Measurements from ENCODE around the gene MAGEA1. TPM values are rescaled to one million over a fixed set of nuclear protein-coding genes. Genes with fewer than 3 reads are reported as not detected.

The MAGEA1 gene
- total and polyA plus RNA-seq, 4 donors: not detected

- H3K36me3 ChIP-seq (ENCODE audit: control insufficient read depth in 4 of 4, insufficient read depth in 3 of 4, low read depth in 1 of 4, low read length in 3 of 4): no peaks in the 10 kb centered on the region
- H3K27me3 ChIP-seq (ENCODE audit: control insufficient read depth in 4 of 4, insufficient read depth in 4 of 4, low read length in 3 of 4): no peaks in the 10 kb centered on the region
- H3K9me3 ChIP-seq (ENCODE audit: control insufficient read depth in 4 of 4, low read length in 3 of 4): no peaks in the 10 kb centered on the region
- no peak overlapping the region for H3K9ac ChIP-seq (ENCODE audit: low read depth in 1 of 2, low read length in 2 of 2)
- 23% methylated on average over 16 of the region's 16 CpGs for WGBS
- DNase-seq (ENCODE audit: low spot score): no peak
- no peak for TF ChIP-seq FOXA2 (IDR thresholded peaks at IDR 0.05)
- TF ChIP-seq FOXA1 (IDR thresholded peaks at IDR 0.05): no peak
- TF ChIP-seq RAD21 (IDR thresholded peaks at IDR 0.05): no peak
- TF ChIP-seq YY1 (IDR thresholded peaks at IDR 0.05): no peak
- TF ChIP-seq, protein P1, sequence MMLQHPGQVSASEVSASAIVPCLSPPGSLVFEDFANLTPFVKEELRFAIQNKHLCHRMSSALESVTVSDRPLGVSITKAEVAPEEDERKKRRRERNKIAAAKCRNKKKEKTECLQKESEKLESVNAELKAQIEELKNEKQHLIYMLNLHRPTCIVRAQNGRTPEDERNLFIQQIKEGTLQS (IDR thresholded peaks at IDR 0.05): no peak
- no peak overlapping the region for H3K4me3 ChIP-seq (ENCODE audit: low read depth in 1 of 3, low read length in 3 of 3)
- H3K27ac ChIP-seq (ENCODE audit: low read depth in 1 of 2, low read length in 2 of 2): no peak overlapping the region
- H3K4me1 ChIP-seq (ENCODE audit: control insufficient read depth in 4 of 4, insufficient read depth in 4 of 4, low read length in 3 of 4): no peaks in the 10 kb centered on the region
Measured at GRCh38 chrX:153226344-153227185, 47.5 kb downstream of the MAGEA1 start.

Other genes starting within 250 kb of the MAGEA1 start
- gene PNMA5, start 185.2 kb upstream of the MAGEA1 start, total RNA-seq: under 1 TPM in 1 of 2 donors, not detected in 1; 0.09 TPM
- not detected for gene PNMA5, start 185.2 kb upstream of the MAGEA1 start, polyA plus RNA-seq
- 10 to 100 TPM in 1 of 2 donors, under 1 TPM in 1; 0.17 to 11.7 TPM for gene PNMA3, start 122.8 kb upstream of the MAGEA1 start, total RNA-seq
- gene PNMA3, start 122.8 kb upstream of the MAGEA1 start, polyA plus RNA-seq: under 1 TPM; 0.06 to 0.29 TPM
- 1 to 10 TPM; 5.4 to 6.4 TPM for gene PNMA6A, start 106.8 kb upstream of the MAGEA1 start, total RNA-seq
- 1 to 10 TPM; 3.5 to 7.5 TPM for gene PNMA6A, start 106.8 kb upstream of the MAGEA1 start, polyA plus RNA-seq
- not detected for gene PNMA6F, start 142.5 kb downstream of the MAGEA1 start, total RNA-seq
- gene PNMA6F, start 142.5 kb downstream of the MAGEA1 start, polyA plus RNA-seq: not detected
- 10 to 100 TPM in 1 of 2 donors, 1 to 10 TPM in 1; 9.9 to 13.9 TPM for gene ZNF275, start 154.9 kb downstream of the MAGEA1 start, total RNA-seq
- 1 to 10 TPM; 6.2 to 7.3 TPM for gene ZNF275, start 154.9 kb downstream of the MAGEA1 start, polyA plus RNA-seq
- not detected for gene PNMA6E, start 222.1 kb downstream of the MAGEA1 start, total RNA-seq
- gene PNMA6E, start 222.1 kb downstream of the MAGEA1 start, polyA plus RNA-seq: not detected
- gene ZFP92, start 232.2 kb downstream of the MAGEA1 start, total RNA-seq: 1 to 10 TPM in 1 of 2 donors, under 1 TPM in 1; 0.56 to 1.3 TPM
- gene ZFP92, start 232.2 kb downstream of the MAGEA1 start, polyA plus RNA-seq: under 1 TPM; 0.24 to 0.31 TPM

Data from liver (tissue), 9 donors.